GM12878 (cell line): Measurements from ENCODE around the gene ANXA2R. TPM values are rescaled to one million over a fixed set of nuclear protein-coding genes. Genes with fewer than 3 reads are reported as not detected.

Experiments
- BCL3 ChIP-seq: IDR thresholded peaks from 2 replicates; pipeline ENCODE4 v1.6.1; 2011; ENCODE audit warnings: borderline replicate concordance, low read depth, mild to moderate bottlenecking, moderate library complexity, low read length; ENCODE audit not compliant: insufficient read depth, poor library complexity, severe bottlenecking
- CREM ChIP-seq: IDR thresholded peaks from 2 replicates; pipeline ENCODE4 v1.6.1; 2014; ENCODE audit warnings: antibody characterized with exemption, low read depth
- DPF2 ChIP-seq: fragments of 450-650 bp; IDR thresholded peaks from 2 replicates; pipeline ENCODE4 v1.6.1; 2017; ENCODE audit warnings: mild to moderate bottlenecking
- EGR1 ChIP-seq, 2 experiments: IDR thresholded peaks; 1 replicate in 1 of 2; 2 replicates in 1 of 2; pipeline ENCODE4 v1.6.1; 2011 to 2012; ENCODE audit warnings: low read depth in 2 of 2, low read length in 2 of 2, borderline replicate concordance in 1 of 2, mild to moderate bottlenecking in 1 of 2, moderate library complexity in 1 of 2
- ESRRA ChIP-seq: IDR thresholded peaks from 2 replicates; pipeline ENCODE4 v1.6.1; 2012; ENCODE audit warnings: mild to moderate bottlenecking, low read length, improper control_type of control experiment
- ETV6 ChIP-seq, 2 experiments: fragments of 450-650 bp in 1 of 2; IDR thresholded peaks in 1 of 2; conservative IDR thresholded peaks in 1 of 2; 2 replicates each; pipeline ENCODE4 v1.6.1; 2014; ENCODE audit warnings: antibody characterized with exemption in 1 of 2, borderline replicate concordance in 1 of 2, low read depth in 1 of 2, mild to moderate bottlenecking in 1 of 2, moderate library complexity in 1 of 2
- MTA3 ChIP-seq: IDR thresholded peaks from 2 replicates; pipeline ENCODE4 v1.6.1; 2012; ENCODE audit warnings: low read length, inconsistent platforms, borderline replicate concordance
- NKRF ChIP-seq: fragments of 450-650 bp; conservative IDR thresholded peaks from 2 replicates; pipeline ENCODE4 v1.6.1; 2017; ENCODE audit warnings: mild to moderate bottlenecking, moderate library complexity
- PRDM15 ChIP-seq: fragments of 450-650 bp; formaldehyde crosslinking; IDR thresholded peaks from 2 replicates; pipeline ENCODE4 v1.4.0; 2020; ENCODE audit warnings: mild to moderate bottlenecking, moderate library complexity
- RBBP5 ChIP-seq: fragments of 200-600 bp; sonication (generic); conservative IDR thresholded peaks from 2 replicates; pipeline ENCODE4 v1.6.1; 2016
- polyA plus RNA-seq, 11 experiments: library from polyadenylated mRNA; depleted of rRNA in 4 of 11; unstranded in 6 of 11; stranded (reverse) in 5 of 11; fragments of >200 nt; fragmentation: Nextera tagmentation in 4 of 11; fragmentation: Illumina TruSeq in 1 of 11; extraction: Ambion mirVana in 4 of 11; extraction: Trizol in 1 of 11; gene quantifications; 1 replicate in 1 of 11; 2 replicates in 10 of 11; pipeline versions ENCODE4 v1.2.1 to v1.2.3, GENCODE V29; 2011 to 2016; ENCODE audit warnings: inconsistent platforms in 2 of 11, missing spikeins in 2 of 11, low read depth in 1 of 11
- total RNA-seq, 4 experiments: library from RNA; depleted of rRNA in 3 of 4; stranded (reverse); fragments of >200 nt in 3 of 4; fragmentation: Illumina TruSeq in 1 of 4; extraction: Trizol in 1 of 4; gene quantifications; 2 replicates each; pipeline versions ENCODE4 v1.2.1 to v1.2.3, GENCODE V29; 2013 to 2021

ANXA2R gene
- total and polyA plus RNA-seq, 10 of the 15 experiments (the other 5 are each of a cell fraction or from before 2014, with no cell fraction given), result 2.3 to 7.8 (median 4.4) TPM

GRCh38 chr5:42991404-42992087 lies 48.6 kb downstream of the ANXA2R start (continued):
- TF ChIP-seq NKRF, result no peak
- TF ChIP-seq DPF2, result peak; percentile 41
- TF ChIP-seq PRDM15 (CRISPR knock-in tag), result no peak
- no peak for TF ChIP-seq ESRRA
- TF ChIP-seq MTA3, result peak; percentile 39; the same call in 1 of the 2 replicates
- no peak for TF ChIP-seq RBBP5
- TF ChIP-seq ETV6 (conservative IDR thresholded peaks at IDR 0.05 in 1 of 2, IDR thresholded peaks at IDR 0.05 in 1 of 2; ENCODE audit: borderline replicate concordance in 1 of 2, low read depth in 1 of 2), result no peak
- TF ChIP-seq EGR1 (IDR thresholded peaks at IDR 0.05; ENCODE audit: borderline replicate concordance in 1 of 2, low read depth in 2 of 2, low read length in 2 of 2), result peak in 1 of 2 experiments; percentile 59; a peak in 1 of 3 replicates
- TF ChIP-seq CREM, result no peak
- no peak for TF ChIP-seq BCL3
